Liver (tissue), 9 donors: Measurements from ENCODE around the gene SPSB2. TPM values are rescaled to one million over a fixed set of nuclear protein-coding genes. Genes with fewer than 3 reads are reported as not detected.
"Not testable (repeated sequence)": the region's sequence is repeated elsewhere in the genome, so short reads cannot be mapped to it uniquely, and the experiment has no call there.

ENCODE experiments used
- DNase-seq: peaks from one replicate; pipeline ENCODE4 v3.0.0-alpha.2; 2017; ENCODE audit warnings: low spot score
- H3K27ac ChIP-seq, 2 donors: one replicate each; pipeline ENCODE4 v1.7.0; 2013; ENCODE audit warnings: inconsistent platforms in 2 of 2, low read length in 2 of 2, control low read depth in 1 of 2, low read depth in 1 of 2, mild to moderate bottlenecking in 1 of 2
- H3K27me3 ChIP-seq, 4 donors: one replicate each; pipeline versions ENCODE4 v1.6.1 to v1.7.0; 2013; ENCODE audit warnings: low read length in 3 of 4, inconsistent platforms in 1 of 4, mild to moderate bottlenecking in 1 of 4, moderate library complexity in 1 of 4; ENCODE audit not compliant: control insufficient read depth in 4 of 4, insufficient read depth in 4 of 4
- H3K36me3 ChIP-seq, 4 donors: one replicate each; pipeline versions ENCODE4 v1.6.1 to v1.7.0; 2013; ENCODE audit warnings: low read length in 3 of 4, mild to moderate bottlenecking in 3 of 4, low read depth in 1 of 4, moderate library complexity in 1 of 4; ENCODE audit not compliant: control insufficient read depth in 4 of 4, insufficient read depth in 3 of 4
- H3K4me1 ChIP-seq, 4 donors: one replicate each; pipeline versions ENCODE4 v1.6.1 to v1.7.0; 2013; ENCODE audit warnings: low read length in 3 of 4, mild to moderate bottlenecking in 3 of 4, moderate library complexity in 1 of 4; ENCODE audit not compliant: control insufficient read depth in 4 of 4, insufficient read depth in 4 of 4
- H3K4me3 ChIP-seq, 3 donors: one replicate each; pipeline versions ENCODE4 v1.6.1 to v1.7.0; 2013; ENCODE audit warnings: low read length in 3 of 3, control low read depth in 1 of 3, low read depth in 1 of 3, mild to moderate bottlenecking in 1 of 3
- H3K9ac ChIP-seq, 2 donors: one replicate each; pipeline ENCODE4 v1.7.0; 2013; ENCODE audit warnings: low read length in 2 of 2, mild to moderate bottlenecking in 2 of 2, moderate library complexity in 2 of 2, control low read depth in 1 of 2, low read depth in 1 of 2
- H3K9me3 ChIP-seq, 4 donors: one replicate each; pipeline versions ENCODE4 v1.6.1 to v1.7.0; 2013; ENCODE audit warnings: low read length in 3 of 4; ENCODE audit not compliant: control insufficient read depth in 4 of 4
- ATF3 ChIP-seq: IDR thresholded peaks from 2 replicates; pipeline ENCODE4 v1.6.1; 2016; ENCODE audit warnings: antibody characterized with exemption
- CTCF ChIP-seq: fragments of 150-350 bp; IDR thresholded peaks from 2 replicates; pipeline ENCODE4 v1.5.1; 2017; ENCODE audit warnings: improper control_type of control experiment, low read depth, low read length; ENCODE audit not compliant: missing input control
- HNF4G ChIP-seq: IDR thresholded peaks from 2 replicates; pipeline ENCODE4 v1.6.1; 2016; ENCODE audit warnings: antibody characterized with exemption
- MAX ChIP-seq: IDR thresholded peaks from 2 replicates; pipeline ENCODE4 v1.6.1; 2016; ENCODE audit warnings: antibody characterized with exemption
- NR2F2 ChIP-seq: IDR thresholded peaks from 2 replicates; pipeline ENCODE4 v1.6.1; 2016; ENCODE audit warnings: antibody characterized with exemption
- REST ChIP-seq: IDR thresholded peaks from 2 replicates; pipeline ENCODE4 v1.6.1; 2016; ENCODE audit warnings: antibody characterized with exemption, mild to moderate bottlenecking
- RXRA ChIP-seq, 2 donors: IDR thresholded peaks; 2 replicates each; pipeline ENCODE4 v1.6.1; 2017 to 2018; ENCODE audit warnings: antibody characterized with exemption in 2 of 2, mild to moderate bottlenecking in 1 of 2
- SP1 ChIP-seq: IDR thresholded peaks from 2 replicates; pipeline ENCODE4 v1.6.1; 2018; ENCODE audit warnings: antibody characterized with exemption, mild to moderate bottlenecking
- TAF1 ChIP-seq: conservative IDR thresholded peaks from 2 replicates; pipeline ENCODE4 v1.6.1; 2016; ENCODE audit warnings: antibody characterized with exemption, mild to moderate bottlenecking
- YY1 ChIP-seq: IDR thresholded peaks from 2 replicates; pipeline ENCODE4 v1.6.1; 2016; ENCODE audit warnings: antibody characterized with exemption, mild to moderate bottlenecking
- ZBTB33 ChIP-seq: IDR thresholded peaks from 2 replicates; pipeline ENCODE4 v1.6.1; 2016; ENCODE audit warnings: antibody characterized with exemption
- WGBS: extraction: QIAGEN DNeasy Blood & Tissue Kit; methylation state at CpG from one replicate; pipeline ENCODE4 v1.1.7; 2013; 5-methylcytosine and 5-hydroxymethylcytosine counted together
- polyA plus RNA-seq, 2 donors: library from polyadenylated mRNA; stranded (reverse) in 1 of 2; unstranded in 1 of 2; fragments of 200-250 nt in 1 of 2; fragments of >200 nt in 1 of 2; fragmentation: Nextera tagmentation in 1 of 2; extraction: Ambion mirVana in 1 of 2; gene quantifications; one replicate each; pipeline versions ENCODE4 v1.2.1 to v1.2.3, GENCODE V29; 2013 to 2015
- total RNA-seq, 2 donors: library from RNA; depleted of rRNA; stranded (reverse); fragments of >200 nt; gene quantifications; one replicate each; pipeline ENCODE4 v1.2.3, GENCODE V29; 2014
- donor health status: healthy.
- donor health status: healthy.
- donor health status: healthy.
- donor health status: healthy.
- donor health status: healthy.

The SPSB2 gene
- total and polyA plus RNA-seq, 4 donors = 3.2 to 4.6 (median 4.1) TPM

GRCh38 chr12:6883683-6884082, 10.6 kb upstream of the SPSB2 start (continued):
- no peak for TF ChIP-seq MAX
- no peak for TF ChIP-seq CTCF
- no peak for TF ChIP-seq SP1
- TF ChIP-seq HNF4G = no peak
- no peak for TF ChIP-seq ATF3

GRCh38 chr12:6883252-6883651, 10.1 kb upstream of the SPSB2 start:
- H3K36me3 ChIP-seq = peaks cover 0 to 7% (median 3%) of the 10 kb centered on the region in 4 donors
- no peaks in the 10 kb centered on the region for H3K9me3 ChIP-seq
- no peak overlapping the region for H3K9ac ChIP-seq
- WGBS = 92% methylated on average over 5 of the region's 5 CpGs
- peaks cover 0 to 1% (median 0%) of the 10 kb centered on the region in 4 donors for H3K4me1 ChIP-seq
- no peak for TF ChIP-seq RXRA (IDR thresholded peaks at IDR 0.05)
- no peak for DNase-seq
- no peaks in the 10 kb centered on the region for H3K27me3 ChIP-seq
- no peak overlapping the region for H3K4me3 ChIP-seq
- no peak overlapping the region for H3K27ac ChIP-seq

GRCh38 chr12:6879824-6880223, 6.7 kb upstream of the SPSB2 start:
- H3K27me3 ChIP-seq, DNase-seq, H3K36me3 ChIP-seq, H3K4me3 ChIP-seq, H3K27ac ChIP-seq, H3K9ac ChIP-seq, H3K4me1 ChIP-seq, H3K9me3 ChIP-seq: not testable (repeated sequence)
- 75% methylated on average over 11 of the region's 11 CpGs for WGBS

GRCh38 chr12:6874015-6874368, 889 bp upstream of the SPSB2 start:
- not testable (repeated sequence) for H3K27me3 ChIP-seq, DNase-seq, H3K9me3 ChIP-seq
- H3K27ac ChIP-seq = peak overlapping the region; percentile 54 to 75
- 63% methylated on average over 9 of the region's 9 CpGs for WGBS
- peak overlapping the region; percentile 45 to 62 for H3K9ac ChIP-seq
- peak overlapping the region in 2 of 3 donors; percentile 56 to 69 for H3K4me3 ChIP-seq
- peaks cover 0 to 37% (median 25%) of the 10 kb centered on the region in 4 donors for H3K4me1 ChIP-seq
- H3K36me3 ChIP-seq = peaks cover 4 to 12% (median 7%) of the 10 kb centered on the region in 4 donors

GRCh38 chr12:6872073-6873048, 742 bp downstream of the SPSB2 start:
- peaks cover 4 to 12% (median 7%) of the 10 kb centered on the region in 4 donors for H3K36me3 ChIP-seq
- H3K4me1 ChIP-seq = peaks cover 0 to 47% (median 34%) of the 10 kb centered on the region in 4 donors
- no peak for TF ChIP-seq HNF4G
- TF ChIP-seq REST = no peak
- peak; percentile 19 for TF ChIP-seq YY1
- TF ChIP-seq ZBTB33 = no peak
- peak; percentile 9 for TF ChIP-seq SP1
- TF ChIP-seq NR2F2 = no peak
- TF ChIP-seq TAF1 = no peak

More at GRCh38 chr12:6872073-6873048, 742 bp downstream of the SPSB2 start:
- Histone ChIP-seq H3K4me3 (peak overlapping the region; percentile 69 to 76 (median 75)), H3K9me3 (no peaks in the 10 kb centered on the region), H3K9ac (peak overlapping the region; percentile 36 to 65), H3K27ac (peak overlapping the region; percentile 52 to 67), H3K27me3 (no peaks in the 10 kb centered on the region)
- WGBS = 2% methylated on average over 40 of the region's 40 CpGs
- peak; percentile 92 for DNase-seq
